Suprapubic skin (tissue), 4 donors: ENCODE measurements around the gene L1CAM. TPM values are rescaled to one million over a fixed set of nuclear protein-coding genes. Genes with fewer than 3 reads are reported as not detected.

Experiments used
- DNase-seq, 2 donors: peaks; one replicate each; pipeline ENCODE4 v3.0.0-alpha.2; 2019; ENCODE audit warnings: low spot score in 2 of 2
- H3K27ac ChIP-seq: fragments of 200-600 bp; sonication (generic); one replicate; pipeline ENCODE4 v1.5.1; 2019
- H3K27me3 ChIP-seq: fragments of 200-600 bp; sonication (generic); one replicate; pipeline ENCODE4 v1.5.1; 2019
- H3K36me3 ChIP-seq: fragments of 200-600 bp; sonication (generic); one replicate; pipeline ENCODE4 v1.5.1; 2019
- H3K4me1 ChIP-seq: fragments of 200-600 bp; sonication (generic); one replicate; pipeline ENCODE4 v1.5.1; 2019
- H3K4me3 ChIP-seq: fragments of 200-600 bp; sonication (generic); one replicate; pipeline ENCODE4 v1.5.1; 2019; ENCODE audit warnings: mild to moderate bottlenecking
- H3K9me3 ChIP-seq: fragments of 200-600 bp; sonication (generic); one replicate; pipeline ENCODE4 v1.5.1; 2019
- EP300 ChIP-seq: sonication (generic); formaldehyde crosslinking; IDR thresholded peaks from one replicate; pipeline ENCODE4 v1.6.1; 2017; ENCODE audit warnings: antibody characterized with exemption
- POLR2A ChIP-seq, 2 donors: fragments of 450-650 bp; IDR thresholded peaks; one replicate each; pipeline ENCODE4 v1.6.1; 2017; ENCODE audit warnings: antibody characterized with exemption in 2 of 2, mild to moderate bottlenecking in 2 of 2, moderate library complexity in 2 of 2
- POLR2AphosphoS5 ChIP-seq, 3 donors: sonication (generic); formaldehyde crosslinking; IDR thresholded peaks; one replicate each; pipeline ENCODE4 v1.6.1; 2017; ENCODE audit warnings: antibody characterized with exemption in 3 of 3
- WGBS: methylation state at CpG from one replicate; pipeline ENCODE4 v1.1.5; 2018; 5-methylcytosine and 5-hydroxymethylcytosine counted together
- total RNA-seq, 4 donors: library from RNA; depleted of rRNA; stranded (reverse); fragments of >200 nt; gene quantifications; one replicate each; pipeline ENCODE4 v1.1.0, GENCODE V29; 2016
- TF ChIP-seq, protein P1 (sequence below), 2 donors: fragments of 200-600 bp in 1 of 2; fragments of 450-650 bp in 1 of 2; sonication (generic) in 1 of 2; IDR thresholded peaks; one replicate each; pipeline ENCODE4 v1.5.1; 2016 to 2019; ENCODE audit warnings: antibody characterized with exemption in 2 of 2, mild to moderate bottlenecking in 1 of 2, moderate library complexity in 1 of 2

L1CAM gene
- total RNA-seq, 4 donors from 2014 or later = 4.1 to 10.4 (median 8.5) TPM

DNA sequence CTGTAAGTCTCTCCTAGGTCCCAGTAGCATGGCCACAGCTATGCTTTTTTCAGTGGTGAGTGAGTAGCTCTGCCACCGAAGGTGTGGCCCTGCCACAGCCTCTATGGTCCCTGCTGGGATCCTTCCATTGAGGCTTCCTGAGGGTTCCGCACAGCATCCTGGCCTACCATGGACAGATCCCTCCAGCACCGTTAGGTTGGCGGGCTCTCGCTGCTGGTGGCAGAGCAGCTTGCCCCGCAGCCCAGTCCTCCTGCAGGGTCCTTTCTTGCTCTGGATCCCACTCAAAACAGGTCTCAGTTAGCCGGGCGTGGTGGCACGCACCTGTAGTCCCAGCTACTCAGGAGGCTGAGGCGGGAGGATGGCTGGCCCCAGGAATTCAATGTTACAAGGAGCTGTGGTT is 53.2 kb downstream of the L1CAM start:
- Histone ChIP-seq H3K9me3 (no peaks in the 10 kb centered on the region), H3K27ac (no peak overlapping the region), H3K4me1 (peaks cover 18% of the 10 kb centered on the region), H3K36me3 (no peaks in the 10 kb centered on the region), H3K4me3 (no peak overlapping the region), H3K27me3 (peaks cover 15% of the 10 kb centered on the region)
- TF ChIP-seq POLR2AphosphoS5 (IDR thresholded peaks at IDR 0.05) (no peak), EP300 (no peak), POLR2A (IDR thresholded peaks at IDR 0.05) (no peak)
- TF ChIP-seq, protein P1, sequence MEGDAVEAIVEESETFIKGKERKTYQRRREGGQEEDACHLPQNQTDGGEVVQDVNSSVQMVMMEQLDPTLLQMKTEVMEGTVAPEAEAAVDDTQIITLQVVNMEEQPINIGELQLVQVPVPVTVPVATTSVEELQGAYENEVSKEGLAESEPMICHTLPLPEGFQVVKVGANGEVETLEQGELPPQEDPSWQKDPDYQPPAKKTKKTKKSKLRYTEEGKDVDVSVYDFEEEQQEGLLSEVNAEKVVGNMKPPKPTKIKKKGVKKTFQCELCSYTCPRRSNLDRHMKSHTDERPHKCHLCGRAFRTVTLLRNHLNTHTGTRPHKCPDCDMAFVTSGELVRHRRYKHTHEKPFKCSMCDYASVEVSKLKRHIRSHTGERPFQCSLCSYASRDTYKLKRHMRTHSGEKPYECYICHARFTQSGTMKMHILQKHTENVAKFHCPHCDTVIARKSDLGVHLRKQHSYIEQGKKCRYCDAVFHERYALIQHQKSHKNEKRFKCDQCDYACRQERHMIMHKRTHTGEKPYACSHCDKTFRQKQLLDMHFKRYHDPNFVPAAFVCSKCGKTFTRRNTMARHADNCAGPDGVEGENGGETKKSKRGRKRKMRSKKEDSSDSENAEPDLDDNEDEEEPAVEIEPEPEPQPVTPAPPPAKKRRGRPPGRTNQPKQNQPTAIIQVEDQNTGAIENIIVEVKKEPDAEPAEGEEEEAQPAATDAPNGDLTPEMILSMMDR (IDR thresholded peaks at IDR 0.05) = no peak
- WGBS = 94% methylated on average over 4 of the region's 10 CpGs
- no peak for DNase-seq

DNA sequence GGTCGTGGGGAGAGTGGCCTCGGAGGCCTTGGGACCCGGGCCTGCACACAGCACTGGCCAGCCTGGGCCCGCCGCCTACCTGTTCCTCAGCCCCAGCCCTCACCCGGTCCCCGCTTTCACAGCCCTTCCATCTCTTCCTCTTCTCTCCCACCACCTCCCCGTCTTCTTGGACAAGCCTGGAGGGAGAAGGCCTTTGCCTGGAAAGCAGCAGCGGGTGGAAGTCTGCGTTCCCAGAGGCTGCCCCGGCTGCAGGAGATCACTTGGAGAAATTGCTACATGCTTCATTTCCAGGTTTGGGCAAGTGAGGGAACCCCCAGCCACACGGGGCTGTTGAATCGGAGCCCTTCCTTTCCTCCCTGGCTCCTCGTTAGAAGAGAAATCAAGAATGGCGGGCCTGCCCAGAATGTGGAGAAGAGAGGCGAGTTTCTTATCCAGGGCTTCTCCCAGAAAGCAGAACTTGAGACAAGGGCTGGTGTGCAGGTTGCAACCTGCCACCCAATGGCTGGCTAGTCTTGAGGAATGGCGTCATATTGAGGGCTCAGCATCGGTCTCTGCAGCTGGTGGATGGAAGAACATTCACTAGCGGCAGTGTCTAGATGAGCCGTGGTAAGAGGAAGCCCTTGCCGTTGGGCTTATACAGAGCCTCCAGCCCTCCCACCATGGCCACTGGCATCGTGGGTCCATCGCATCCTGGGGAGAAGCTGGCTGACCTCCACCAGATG is 54.4 kb downstream of the L1CAM start:
- H3K4me1 ChIP-seq = peaks cover 18% of the 10 kb centered on the region
- WGBS = 71% methylated on average over 23 of the region's 23 CpGs
- no peak overlapping the region for H3K27ac ChIP-seq
- no peaks in the 10 kb centered on the region for H3K36me3 ChIP-seq
- no peaks in the 10 kb centered on the region for H3K9me3 ChIP-seq
- H3K4me3 ChIP-seq = no peak overlapping the region
- no peak for DNase-seq
- H3K27me3 ChIP-seq = peaks cover 15% of the 10 kb centered on the region
- no peak for TF ChIP-seq EP300
- TF ChIP-seq, protein P1 (IDR thresholded peaks at IDR 0.05) = no peak
- no peak for TF ChIP-seq POLR2AphosphoS5 (IDR thresholded peaks at IDR 0.05)

DNA sequence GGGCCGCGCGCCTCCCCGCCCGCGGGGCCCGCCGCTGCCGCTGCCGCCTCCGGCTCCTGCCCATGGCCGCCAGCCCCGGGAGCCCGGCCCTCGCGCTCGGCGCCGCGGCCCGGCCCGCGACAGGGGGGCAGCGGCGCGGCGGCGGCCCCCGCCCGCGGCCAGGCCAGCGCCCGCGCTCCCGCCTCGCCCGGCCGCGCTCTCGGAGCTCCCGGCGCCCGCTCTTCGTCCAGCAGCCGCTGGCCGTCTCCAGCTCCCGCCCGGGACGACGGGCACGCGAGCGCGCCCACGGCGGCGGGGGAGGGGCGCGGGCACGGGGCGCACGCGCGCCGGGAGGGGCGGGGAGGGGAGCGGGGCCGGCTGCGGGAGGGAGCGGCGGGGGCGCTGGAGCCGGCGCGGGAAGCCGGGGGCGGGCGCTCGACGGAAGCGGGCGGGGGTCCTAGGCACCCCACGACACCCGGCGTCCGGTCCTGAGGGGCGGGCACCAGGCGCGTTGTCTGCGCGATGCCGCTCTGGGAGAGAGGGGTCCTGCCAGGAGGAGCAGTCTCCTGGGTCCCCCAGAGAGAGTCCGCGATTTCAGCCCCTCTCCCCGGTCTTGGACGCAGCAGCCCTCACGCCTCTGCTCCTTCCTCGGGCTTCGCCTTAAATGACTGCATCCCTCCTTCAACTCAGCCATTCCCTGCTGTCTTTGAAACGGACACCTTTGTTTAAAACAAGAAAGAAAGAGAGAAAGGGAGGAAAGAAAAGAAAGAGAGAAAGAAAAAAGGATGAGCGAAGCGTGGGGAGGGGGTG is 55.1 kb downstream of the L1CAM start:
- TF ChIP-seq, protein P1 (IDR thresholded peaks at IDR 0.05) = no peak
- TF ChIP-seq POLR2A (IDR thresholded peaks at IDR 0.05) = no peak
- no peak for TF ChIP-seq EP300
- TF ChIP-seq POLR2AphosphoS5 (IDR thresholded peaks at IDR 0.05) = no peak
- 52% methylated on average over 10 of the region's 102 CpGs for WGBS
- H3K36me3 ChIP-seq = no peaks in the 10 kb centered on the region
- H3K27ac ChIP-seq = no peak overlapping the region
- DNase-seq = no peak
- H3K4me1 ChIP-seq = peaks cover 18% of the 10 kb centered on the region
- H3K4me3 ChIP-seq = peak overlapping the region; percentile 48
- peaks cover 15% of the 10 kb centered on the region for H3K27me3 ChIP-seq
- no peaks in the 10 kb centered on the region for H3K9me3 ChIP-seq

DNA sequence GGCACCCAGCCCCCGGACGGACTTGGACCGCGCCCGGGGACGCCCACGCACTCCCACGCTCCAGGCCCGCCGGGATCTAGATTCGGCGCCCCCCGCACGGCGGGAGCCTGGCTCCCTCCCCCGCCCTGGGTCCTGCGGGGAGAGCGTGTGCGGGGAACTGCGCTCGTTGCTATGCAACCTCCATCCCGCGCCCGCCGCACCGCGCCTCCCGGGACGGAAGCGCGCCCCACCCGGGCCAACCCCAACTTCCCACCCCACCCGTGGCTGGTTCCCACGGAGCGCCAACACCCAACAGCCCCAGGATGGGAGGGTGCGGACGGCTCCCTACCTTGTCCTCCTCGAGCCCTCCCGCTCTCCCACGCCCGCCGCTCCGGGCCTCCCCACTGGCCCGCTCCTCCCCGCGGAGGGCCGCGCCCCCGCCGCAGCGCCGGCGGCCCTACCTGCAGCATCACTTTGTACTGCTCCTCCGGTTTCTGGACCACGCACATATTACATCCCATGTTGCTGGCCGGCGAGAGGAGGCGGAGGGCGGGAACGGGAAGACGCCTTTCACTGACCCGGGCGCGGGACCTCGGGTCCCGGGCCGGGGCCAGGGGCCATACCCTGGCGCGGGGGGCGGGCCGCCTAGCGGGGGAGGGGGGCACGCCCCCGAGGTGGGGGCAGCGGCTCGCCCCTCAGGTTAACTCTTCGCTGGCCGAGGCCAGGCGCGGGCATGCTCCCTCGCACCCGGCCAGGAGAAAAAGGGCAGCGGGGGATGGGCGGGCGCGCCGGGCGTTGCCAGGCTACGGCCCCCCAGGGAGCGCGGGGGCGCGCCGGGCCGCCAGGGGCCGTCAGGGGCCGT is 56.0 kb downstream of the L1CAM start, which contains the start of gene PDZD4:
Gene PDZD4 (minus strand): TSS at position 746 of the 841 bp plus-strand sequence. CDS start 246 bp downstream, at position 500.
- Histone ChIP-seq H3K4me1 (peaks cover 18% of the 10 kb centered on the region), H3K36me3 (no peaks in the 10 kb centered on the region), H3K4me3 (peak within 1 kb of the TSS; percentile 48), H3K9me3 (no peaks in the 10 kb centered on the region), H3K27ac (no peak within 1 kb of the TSS), H3K27me3 (peaks cover 15% of the 10 kb centered on the region)
- WGBS = 8% methylated on average over 26 of the region's 97 CpGs
- no peak for TF ChIP-seq EP300
- TF ChIP-seq POLR2AphosphoS5 (IDR thresholded peaks at IDR 0.05) = no peak
- no peak for DNase-seq

DNA sequence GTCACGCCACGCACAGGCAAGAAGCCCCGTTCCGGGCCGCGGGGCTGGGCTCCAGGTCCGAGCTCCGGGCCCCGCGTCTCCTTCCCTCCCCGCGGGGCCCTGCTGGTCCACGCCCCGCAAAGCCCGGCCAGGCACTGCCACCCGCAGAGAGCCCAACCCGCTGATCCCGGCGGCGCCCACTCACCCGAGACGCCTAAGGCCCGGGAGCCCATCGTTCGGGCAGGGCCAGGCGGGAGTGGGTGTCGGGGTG is 56.5 kb downstream of the L1CAM start:
- Histone ChIP-seq H3K4me3 (peak overlapping the region; percentile 48), H3K27ac (no peak overlapping the region), H3K4me1 (peaks cover 18% of the 10 kb centered on the region), H3K9me3 (no peaks in the 10 kb centered on the region), H3K36me3 (no peaks in the 10 kb centered on the region), H3K27me3 (peaks cover 15% of the 10 kb centered on the region)
- no peak for DNase-seq
- WGBS = 43% methylated on average over 7 of the region's 27 CpGs
- TF ChIP-seq EP300 (no peak), POLR2AphosphoS5 (IDR thresholded peaks at IDR 0.05) (no peak), POLR2A (IDR thresholded peaks at IDR 0.05) (no peak)
- TF ChIP-seq, protein P1 (IDR thresholded peaks at IDR 0.05) = no peak
